Stimulated activated CD4-positive, alpha-beta T cell treated with anti-CD3 and anti-CD28 coated beads, Interleukin-4, amount 100 ng/mL, for 4 hours (primary cell): ENCODE data around the gene PRRT2.
"Not testable (repeated sequence)": the region's sequence is repeated elsewhere in the genome, so short reads cannot be mapped to it uniquely, and the experiment has no call there.

Experiments used
- DNase-seq, 2 experiments: peaks; one replicate each; pipeline ENCODE4 v3.0.0-alpha.2; 2020

Gene PRRT2

DNA sequence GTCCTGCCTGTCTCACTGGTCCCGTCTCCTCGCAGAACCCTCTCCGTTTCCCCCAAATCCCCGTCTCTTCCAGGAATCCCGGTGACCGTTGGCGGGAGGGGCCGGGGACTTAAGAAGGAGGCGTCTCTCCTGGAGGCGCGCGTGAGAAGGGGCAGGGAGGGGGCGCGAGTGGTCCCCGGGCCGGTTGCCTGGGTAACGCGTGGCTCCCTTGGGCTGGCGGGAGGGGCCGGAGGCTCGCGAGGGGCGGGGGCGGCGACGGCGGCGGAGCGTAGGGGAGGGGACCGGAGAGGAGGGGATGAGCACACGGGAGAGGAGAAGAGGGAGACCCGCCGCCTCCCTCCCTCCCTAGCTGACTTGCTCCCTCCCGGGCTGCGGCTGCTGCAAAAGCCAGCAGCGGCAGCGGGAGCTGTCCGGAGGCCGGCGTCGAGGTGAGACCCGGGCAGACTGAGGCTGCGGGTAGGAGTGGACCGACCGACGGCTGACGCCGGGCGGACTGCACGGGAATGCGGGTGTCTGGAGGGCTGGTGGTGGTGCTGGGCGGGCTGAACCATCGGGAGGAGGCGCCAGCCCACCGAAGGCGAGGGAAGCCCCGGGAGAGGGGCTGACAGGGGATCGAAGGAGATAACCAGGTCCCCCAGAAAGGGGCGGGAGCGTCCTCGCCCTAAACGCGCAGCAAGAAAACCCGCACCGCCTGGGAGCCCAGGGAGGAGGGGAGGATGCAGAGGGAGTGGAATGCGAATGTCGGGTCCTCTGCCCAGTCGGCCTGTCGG is at the start of gene PRRT2:
Gene PRRT2, plus strand, starts transcription at position 298 of the 770 bp plus-strand sequence. CDS start 862 bp downstream, outside the sequence.
- DNase-seq: peak; percentile 36 to 56

- no peak for DNase-seq
Observed at GRCh38 chr16:29763326-29763725, 48.7 kb upstream of the PRRT2 start.

GRCh38 chr16:29765167-29766032 is 46.6 kb upstream of the PRRT2 start:
- no peak for DNase-seq

DNA sequence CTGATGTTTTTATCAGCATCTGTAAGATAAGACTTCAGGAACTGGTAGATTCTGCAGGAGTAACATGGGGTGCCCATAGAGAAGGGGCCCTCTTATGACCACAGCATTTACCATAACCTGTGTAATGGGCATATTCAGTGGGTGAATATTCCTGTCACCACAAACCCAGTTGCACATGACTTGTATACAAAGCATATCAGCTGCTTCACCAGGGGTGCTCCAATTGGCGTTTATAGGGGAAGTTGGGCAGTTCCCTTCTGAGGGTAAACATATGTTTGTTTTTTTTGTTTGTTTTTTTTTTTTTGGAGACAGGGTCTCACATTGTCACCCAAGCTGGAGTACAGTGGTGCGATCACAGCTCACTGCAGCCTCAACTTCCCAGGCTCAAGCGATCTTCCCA is 45.4 kb upstream of the PRRT2 start:
- no peak for DNase-seq

DNA sequence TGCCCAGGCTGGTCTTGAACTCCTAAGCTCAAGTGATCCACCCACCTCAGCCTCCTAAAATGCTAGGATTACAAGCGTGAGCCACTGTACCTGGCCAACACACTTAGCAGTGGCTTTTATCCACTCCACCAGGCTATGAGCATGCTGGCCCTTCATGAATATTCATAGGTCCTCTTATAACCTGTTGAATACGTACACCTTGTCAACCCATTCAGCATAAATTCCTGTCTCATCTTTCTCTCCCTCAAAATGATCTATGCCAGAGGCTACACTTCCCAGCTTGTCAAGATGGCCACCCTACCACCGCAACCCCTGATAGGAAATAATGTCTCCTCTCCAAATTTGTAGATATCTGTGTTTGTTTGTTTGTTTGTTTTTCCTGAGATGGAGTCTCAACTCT is 44.9 kb upstream of the PRRT2 start:
- DNase-seq: no peak

DNA sequence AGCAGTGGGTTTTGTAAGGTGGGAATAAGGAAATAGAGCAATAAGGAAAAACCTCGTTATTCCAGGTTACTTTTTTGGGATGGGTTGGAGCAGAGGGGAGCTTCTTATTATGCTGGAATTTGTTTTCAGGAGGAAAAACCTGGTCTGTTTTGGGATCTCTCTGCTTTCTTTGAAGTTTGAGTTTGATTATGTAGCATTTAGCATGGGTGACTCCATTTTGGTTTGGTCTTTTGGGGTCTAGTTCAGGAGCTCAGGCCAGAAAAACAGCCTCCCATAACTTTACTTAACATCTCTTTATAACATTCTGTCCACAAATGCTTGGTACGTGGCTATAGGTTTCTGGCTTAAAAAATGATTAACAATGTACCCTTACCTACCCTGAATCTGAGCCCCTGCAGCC is 42.5 kb upstream of the PRRT2 start:
- no peak for DNase-seq

DNA sequence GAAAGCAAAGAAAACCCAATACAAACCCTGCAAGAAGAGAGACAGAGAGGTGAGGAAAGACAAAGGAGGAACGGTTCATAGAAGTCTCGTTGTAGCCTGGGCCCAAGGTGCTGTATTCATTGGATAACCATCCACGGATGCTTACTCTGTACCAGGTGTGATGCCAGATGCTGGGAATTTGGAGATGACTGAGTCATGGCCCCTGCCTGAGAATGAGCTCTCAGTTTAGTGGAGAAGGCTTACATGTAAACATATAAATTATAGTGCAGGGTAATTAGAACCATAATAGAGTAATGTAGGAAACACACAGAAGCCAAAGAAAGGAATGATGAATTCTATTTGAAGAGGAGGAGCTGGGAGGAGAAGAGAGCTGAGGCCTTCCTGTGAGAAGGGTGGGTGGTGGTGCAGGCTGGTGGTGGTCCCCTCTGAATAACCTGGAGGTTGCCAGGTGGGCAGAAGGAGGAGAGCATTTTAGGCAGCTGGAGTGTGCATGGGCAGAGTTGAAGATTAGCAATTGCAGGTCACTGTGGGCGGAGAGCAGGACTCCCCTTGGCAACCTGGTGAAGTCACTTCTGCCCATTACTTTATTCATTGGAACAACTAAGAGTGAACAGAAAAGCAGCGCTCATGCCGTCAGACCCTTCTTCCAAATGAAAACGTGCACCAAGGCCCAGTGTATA is 41.6 kb upstream of the PRRT2 start:
- DNase-seq: no peak

DNA sequence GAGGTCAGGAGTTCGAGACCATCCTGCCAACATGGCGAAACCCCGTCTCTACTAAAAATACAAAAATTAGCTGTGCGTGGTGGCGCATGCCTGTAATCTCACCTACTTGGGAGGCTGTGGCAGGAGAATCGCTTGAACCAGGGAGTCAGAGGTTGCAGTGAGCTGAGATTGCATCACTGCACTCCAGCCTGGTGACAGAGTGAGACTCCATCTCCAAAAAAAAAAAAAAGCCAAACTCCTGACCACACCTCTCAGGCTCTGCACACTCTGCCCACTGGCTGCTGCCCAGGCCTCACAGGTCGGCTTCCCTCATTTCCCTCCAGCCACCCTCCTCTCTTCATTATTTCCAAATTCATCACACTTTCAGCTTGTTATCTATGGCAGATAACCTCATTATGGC is 39.7 kb upstream of the PRRT2 start:
- DNase-seq: not testable (repeated sequence)

GRCh38 chr16:29774730-29775129 is 37.3 kb upstream of the PRRT2 start:
- DNase-seq: no peak

- DNase-seq: no peak
Observed at GRCh38 chr16:29775742-29776408, 36.1 kb upstream of the PRRT2 start.

DNA sequence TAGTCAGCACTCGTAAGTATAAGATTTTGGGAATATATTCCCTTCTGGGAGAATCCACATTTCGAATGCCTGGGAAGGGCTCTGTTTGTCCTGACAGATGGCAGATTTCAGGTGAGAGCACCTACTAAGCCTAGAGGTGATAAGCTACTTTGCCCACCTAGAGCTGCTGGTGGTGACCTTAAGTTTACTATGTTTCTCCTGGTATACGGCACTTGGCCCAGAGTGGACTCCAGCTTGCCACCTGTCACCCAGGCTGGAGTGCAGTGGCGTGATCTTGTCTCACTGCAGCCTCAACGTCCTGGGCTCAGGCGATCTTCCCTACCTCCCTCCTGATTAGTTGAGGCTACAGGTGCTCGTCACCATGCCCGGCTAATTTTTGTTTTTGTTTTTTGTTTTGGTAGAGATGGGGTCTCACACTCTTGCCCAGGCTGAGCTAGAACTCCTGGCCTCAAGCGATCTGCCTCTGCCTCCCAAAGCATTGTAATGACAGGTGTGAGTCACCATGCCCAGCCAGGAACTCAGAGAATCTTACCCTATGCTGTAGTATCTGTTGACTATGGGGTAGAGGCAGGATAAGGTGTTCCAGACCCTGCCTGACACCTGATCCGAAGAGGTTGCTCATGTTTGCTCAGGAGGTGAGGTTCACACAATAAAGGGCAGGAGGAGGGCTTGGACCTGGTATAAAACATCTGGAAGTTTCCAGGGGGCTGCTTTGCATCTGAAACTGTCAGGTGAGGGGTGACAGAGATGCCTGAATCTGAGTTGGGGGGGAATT is 34.2 kb upstream of the PRRT2 start, which contains the start of gene ZG16:
Gene ZG16, plus strand, starts transcription at position 681 of the 775 bp plus-strand sequence. CDS start 1,011 bp downstream, outside the sequence.
- no peak for DNase-seq

GRCh38 chr16:29779474-29779873 is 32.5 kb upstream of the PRRT2 start:
- DNase-seq: no peak

GRCh38 chr16:29783094-29783953 is 28.7 kb upstream of the PRRT2 start:
- not testable (repeated sequence) for DNase-seq

- peak in 1 of 2 experiments; percentile 27 for DNase-seq
Observed at GRCh38 chr16:29784157-29784556, 27.8 kb upstream of the PRRT2 start.

- DNase-seq: peak; percentile 65 to 69
Observed at GRCh38 chr16:29784901-29785500, 27.0 kb upstream of the PRRT2 start.

GRCh38 chr16:29787155-29787554 is 24.8 kb upstream of the PRRT2 start:
- DNase-seq: not testable (repeated sequence)

- no peak for DNase-seq
Observed at GRCh38 chr16:29789775-29790182, 22.2 kb upstream of the PRRT2 start.

GRCh38 chr16:29790183-29790948 is 21.6 kb upstream of the PRRT2 start, which contains the start of gene KIF22:
Gene KIF22, plus strand, starts transcription at chr16:29790751. Its CDS starts 9 bp downstream, at chr16:29790760.
- peak; percentile 99 to 100 for DNase-seq
